GM23248 (cell line): ENCODE results near the gene ALCAM.

Experiments used
- EZH2 ChIP-seq: fragments of 200-600 bp; sonication (generic); IDR thresholded peaks from 2 replicates; pipeline ENCODE4 v1.6.1; 2018; ENCODE audit warnings: antibody characterized with exemption, mild to moderate bottlenecking; ENCODE audit not compliant: insufficient read depth, poor library complexity, severe bottlenecking
- EZH2phosphoT487 ChIP-seq: fragments of 200-600 bp; sonication (generic); IDR thresholded peaks from 2 replicates; pipeline ENCODE4 v1.6.1; 2018; ENCODE audit warnings: antibody characterized with exemption, moderate library complexity, mild to moderate bottlenecking, low read depth; ENCODE audit not compliant: insufficient read depth

DNA sequence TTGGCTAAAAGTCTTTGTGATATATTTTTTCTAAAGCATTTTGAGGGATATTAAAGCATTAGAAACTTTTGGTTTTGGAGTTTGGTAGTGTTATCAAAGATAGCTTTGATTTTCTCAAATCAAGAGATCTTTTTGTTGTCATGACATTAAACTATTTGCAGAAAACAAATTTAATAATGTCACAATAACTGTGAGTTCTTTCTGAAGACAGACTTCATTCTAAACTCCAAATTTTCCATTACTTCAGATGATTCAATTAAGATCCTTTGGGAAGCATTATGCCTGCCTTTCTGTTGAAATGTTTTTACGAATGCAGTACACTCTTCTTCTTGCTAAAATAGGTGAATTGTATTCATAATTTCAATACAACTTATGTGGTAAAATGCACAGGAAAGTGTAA is 145.4 kb downstream of the ALCAM start:
- TF ChIP-seq EZH2 (no peak), EZH2phosphoT487 (no peak)
